ENCODE measurements around the gene TSGA10IP. TPM values are rescaled to one million over a fixed set of nuclear protein-coding genes. Genes with fewer than 3 reads are reported as not detected.

The TSGA10IP gene
- polyA plus RNA-seq, 3 donors = 0.18 to 0.28 TPM; not detected in 1

GRCh38 chr11:65917434-65918210 lies 27.7 kb upstream of the TSGA10IP start:
- DNase-seq = no peak

- no peak for DNase-seq
Measured at GRCh38 chr11:65918211-65919140, 26.8 kb upstream of the TSGA10IP start, which contains the start of gene C11orf68. TSS of gene C11orf68 (minus strand) at chr11:65919062. CDS start at chr11:65919031, 31 bp downstream.

DNA sequence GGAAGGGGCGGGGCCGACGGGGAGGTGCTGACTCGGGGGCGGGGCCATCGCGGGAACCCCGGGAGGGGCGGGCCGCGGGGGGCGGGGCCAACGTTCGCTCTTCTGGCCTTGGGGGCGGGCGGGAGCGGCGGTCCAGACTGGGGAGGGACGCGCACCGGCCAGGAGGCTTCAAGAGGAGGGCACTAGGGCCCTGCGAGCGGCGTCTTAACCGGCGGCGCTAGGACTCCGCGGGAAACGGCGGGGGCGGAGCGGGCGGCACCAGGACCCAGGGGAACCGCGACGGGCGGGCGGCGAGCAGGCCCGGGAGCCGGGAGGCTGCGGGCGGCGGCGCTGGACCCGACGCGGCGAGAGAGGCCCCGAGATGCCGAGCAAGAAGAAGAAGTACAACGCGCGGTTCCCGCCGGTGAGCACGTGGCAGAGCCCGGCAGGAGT lies 26.1 kb upstream of the TSGA10IP start, which contains the start of gene DRAP1:
DRAP1 (plus strand) TSS at position 286 of the 432 bp plus-strand sequence; CDS start at position 362, 76 bp downstream.
- DNase-seq = peak; percentile 98

GRCh38 chr11:65919573-65920371 lies 25.5 kb upstream of the TSGA10IP start:
- no peak for DNase-seq

DNA sequence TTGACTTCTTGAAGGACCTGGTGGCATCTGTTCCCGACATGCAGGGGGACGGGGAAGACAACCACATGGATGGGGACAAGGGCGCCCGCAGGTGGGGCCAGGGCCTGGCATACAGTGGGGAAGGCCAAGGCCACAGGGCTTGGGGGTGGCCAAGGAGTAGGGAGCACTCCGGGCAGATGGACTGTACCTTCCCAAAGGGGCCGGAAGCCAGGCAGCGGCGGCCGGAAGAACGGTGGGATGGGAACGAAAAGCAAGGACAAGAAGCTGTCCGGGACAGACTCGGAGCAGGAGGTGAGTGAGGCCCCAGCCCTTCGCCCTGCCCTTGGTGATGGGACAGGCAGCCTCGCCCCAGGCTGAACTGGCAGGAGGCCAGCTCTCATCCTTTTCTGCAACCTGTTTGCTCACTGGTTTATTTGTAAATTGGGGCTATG lies 24.9 kb upstream of the TSGA10IP start:
- DNase-seq = no peak

DNA sequence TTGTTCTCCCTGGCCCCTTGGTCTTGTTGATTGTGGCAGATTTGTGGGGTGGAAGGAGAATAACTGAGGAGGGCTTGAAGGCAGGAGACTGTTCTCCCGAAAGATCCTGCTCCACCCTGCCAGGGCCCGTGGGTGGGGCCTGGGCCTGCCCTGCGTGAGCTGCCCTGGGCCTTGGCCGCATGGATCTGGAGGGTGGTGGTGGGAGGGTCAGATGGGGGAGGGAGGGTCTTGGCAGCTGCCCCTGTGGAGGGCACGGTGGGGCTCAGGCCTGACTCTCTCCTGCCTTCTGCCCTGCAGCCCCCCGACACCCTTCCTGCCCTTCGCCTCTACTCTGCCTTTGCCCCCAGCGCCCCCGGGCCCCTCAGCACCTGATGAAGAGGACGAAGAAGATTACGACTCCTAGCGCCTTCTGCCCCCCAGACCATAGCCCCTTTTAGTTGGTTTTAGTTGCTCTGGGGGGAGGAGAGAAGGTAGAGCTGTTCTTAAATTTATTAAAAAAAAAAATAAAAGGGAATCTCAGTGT lies 24.2 kb upstream of the TSGA10IP start:
- no peak for DNase-seq

GRCh38 chr11:65921876-65922275 lies 23.4 kb upstream of the TSGA10IP start:
- DNase-seq = no peak

DNA sequence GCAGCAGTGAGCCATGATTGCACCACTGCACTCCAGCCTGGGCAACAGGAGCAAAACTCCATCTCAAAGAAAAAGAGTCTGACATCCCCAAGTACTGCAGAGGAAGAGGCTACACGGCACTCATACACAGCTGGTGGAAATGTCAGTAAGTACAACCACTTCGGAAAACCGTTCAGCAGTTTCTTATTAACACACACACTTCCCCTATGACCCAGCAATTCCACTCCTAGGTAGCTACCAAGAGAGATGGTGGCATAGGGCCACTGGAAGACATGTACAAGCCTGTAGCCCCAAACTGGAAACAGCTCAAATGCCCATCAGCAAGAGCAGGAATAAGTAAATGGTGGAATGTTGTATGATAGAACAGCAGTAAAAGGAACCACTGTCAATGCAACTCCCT lies 22.7 kb upstream of the TSGA10IP start:
- no peak for DNase-seq

GRCh38 chr11:65925397-65925796 lies 19.9 kb upstream of the TSGA10IP start:
- DNase-seq = no peak

- DNase-seq = no peak
Measured at GRCh38 chr11:65927904-65928397, 17.3 kb upstream of the TSGA10IP start.

DNA sequence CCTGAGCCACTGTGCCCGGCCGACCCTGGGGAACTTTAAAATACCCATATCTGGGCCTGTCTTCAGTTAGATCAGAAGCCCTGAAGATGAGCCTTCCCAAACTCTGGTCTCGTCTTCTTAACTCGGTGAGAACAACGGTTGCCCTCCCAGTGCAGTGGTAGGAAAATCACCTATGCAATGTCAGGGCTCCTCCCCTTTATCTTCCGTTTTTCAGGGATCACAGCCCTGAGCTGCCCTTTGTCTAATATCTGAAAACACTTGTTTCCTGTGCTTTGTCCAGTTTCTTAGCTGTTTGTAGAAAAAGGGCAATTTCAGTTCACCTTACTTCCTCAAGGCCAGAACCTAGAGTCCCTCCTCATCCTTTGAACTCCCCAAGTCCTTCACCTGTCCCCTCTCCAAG lies 16.6 kb upstream of the TSGA10IP start:
- no peak for DNase-seq

- DNase-seq = no peak
Measured at GRCh38 chr11:65931773-65932557, 13.3 kb upstream of the TSGA10IP start.

DNA sequence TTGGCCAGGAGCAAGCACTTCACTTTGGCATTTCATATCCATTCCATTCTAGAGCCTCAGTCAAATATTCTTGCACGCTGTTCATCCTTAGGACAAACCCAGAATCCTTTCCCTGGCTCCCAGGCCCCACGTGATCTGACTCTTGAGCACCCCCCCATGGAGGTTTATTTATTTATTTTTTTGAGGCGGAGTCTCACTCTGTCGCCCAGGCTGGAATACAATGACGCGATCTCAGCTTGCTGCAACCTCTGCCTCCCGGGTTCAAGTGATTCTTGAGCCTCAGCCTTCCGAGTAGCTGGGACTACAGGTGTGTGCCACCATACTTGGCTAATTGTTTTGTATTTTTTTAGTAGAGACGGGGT lies 12.7 kb upstream of the TSGA10IP start:
- DNase-seq = no peak

- DNase-seq = no peak
Measured at GRCh38 chr11:65934014-65934413, 11.3 kb upstream of the TSGA10IP start.

DNA sequence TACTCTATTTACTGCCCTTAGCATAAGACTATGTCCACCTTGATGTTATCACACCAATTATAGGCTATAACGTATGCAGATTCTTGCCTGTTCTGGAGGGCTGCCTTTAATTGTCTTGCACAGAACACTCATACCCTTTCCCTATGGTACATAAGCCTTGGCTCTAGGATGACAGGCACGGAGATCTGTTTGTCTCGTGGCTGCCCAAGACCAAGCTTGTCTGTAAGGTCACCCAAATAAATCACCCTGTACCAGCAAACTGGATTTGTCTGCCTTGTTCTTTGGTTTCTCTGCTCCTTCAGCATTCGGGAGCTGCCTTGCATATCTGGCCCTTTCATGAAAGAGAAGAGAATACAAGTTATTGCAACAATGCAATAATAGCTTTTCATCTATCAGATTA lies 7.5 kb upstream of the TSGA10IP start:
- no peak for DNase-seq

- DNase-seq = no peak
Measured at GRCh38 chr11:65941720-65942310, 3.5 kb upstream of the TSGA10IP start.

DNA sequence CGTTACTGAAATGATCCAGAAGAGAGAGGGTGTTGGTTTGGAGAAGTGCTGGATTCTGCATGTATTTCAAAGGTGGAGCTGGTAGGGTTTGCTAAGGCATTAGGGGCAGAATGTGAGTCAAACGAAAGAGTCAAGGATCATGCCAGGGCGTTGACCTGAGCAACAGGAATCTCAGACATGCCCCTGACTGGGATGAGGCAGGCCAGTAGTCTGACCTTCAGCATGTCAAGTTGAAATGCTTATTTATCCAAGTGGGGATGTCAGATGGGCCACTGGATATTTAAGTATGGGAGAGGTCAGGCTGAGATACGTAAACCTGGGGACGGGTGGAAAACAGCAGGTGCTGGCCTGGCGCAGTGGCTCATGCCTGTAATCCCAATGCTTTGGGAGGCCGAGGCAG lies 2.7 kb upstream of the TSGA10IP start:
- DNase-seq = no peak

DNA sequence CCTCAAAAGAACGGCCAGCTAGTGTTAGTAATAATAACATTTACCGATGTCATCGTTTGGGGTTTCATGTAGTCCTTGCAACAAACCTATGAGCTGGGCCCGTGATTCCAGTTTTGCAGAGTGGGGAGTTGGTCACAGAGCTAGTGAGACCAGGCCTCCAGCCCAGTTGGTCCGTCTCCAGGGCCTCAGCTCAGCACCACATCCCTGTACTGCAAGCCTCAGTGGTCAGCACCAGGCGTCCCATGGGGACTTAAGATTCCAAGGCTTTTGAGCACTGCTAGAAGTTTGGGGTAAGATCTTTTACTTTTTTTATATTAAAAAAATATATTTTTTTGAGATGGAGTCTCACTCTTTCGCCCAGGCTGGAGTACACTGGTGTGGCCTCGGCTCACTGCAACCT lies 1.1 kb upstream of the TSGA10IP start:
- DNase-seq = no peak

DNA sequence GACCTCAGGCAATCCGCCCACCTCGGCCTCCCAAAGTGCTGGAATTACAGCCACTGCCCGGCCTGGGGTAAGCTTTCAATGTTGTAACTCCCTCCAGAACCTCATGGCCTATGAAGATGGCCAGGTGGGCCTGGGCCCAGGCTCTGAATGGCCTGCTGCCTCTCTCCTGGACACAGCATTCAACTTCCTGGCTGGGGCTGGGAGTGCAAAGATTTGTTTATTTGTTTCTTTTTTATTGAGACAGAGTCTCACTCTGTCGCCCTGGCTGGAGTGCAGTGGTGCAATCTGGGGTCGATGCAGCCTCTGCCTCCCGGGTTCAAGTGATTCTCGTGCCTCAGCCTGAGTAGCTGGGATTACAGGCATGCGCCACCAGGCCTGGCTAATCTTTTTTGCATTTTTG lies 513 bp upstream of the TSGA10IP start:
- DNase-seq = no peak

- no peak for DNase-seq
Measured at GRCh38 chr11:65945941-65946558, 770 bp downstream of the TSGA10IP start.

All from renal pelvis (tissue), 4 donors.